ENCODE results near the gene STK17A. TPM values are rescaled to one million over a fixed set of nuclear protein-coding genes. Genes with fewer than 3 reads are reported as not detected.

Gene STK17A
- total and polyA plus RNA-seq, 2 of the 8 experiments (the other 6 are each of a cell fraction or from before 2014, with no cell fraction given): 2.2 to 12.2 TPM

GRCh38 chr7:43553999-43554398 is 28.9 kb upstream of the STK17A start (continued):
- TF ChIP-seq GTF2F1 (IDR thresholded peaks at IDR 0.05; ENCODE audit: borderline replicate concordance, low read depth, low read length) (no peak), JUN (IDR thresholded peaks at IDR 0.05; ENCODE audit: low read depth, low read length) (no peak)
